ENCODE results near the gene RAP1GAP. TPM values are rescaled to one million over a fixed set of nuclear protein-coding genes. Genes with fewer than 3 reads are reported as not detected.

The RAP1GAP gene
- total RNA-seq, 1 experiment from 2014 or later, result 13.4 TPM

DNA sequence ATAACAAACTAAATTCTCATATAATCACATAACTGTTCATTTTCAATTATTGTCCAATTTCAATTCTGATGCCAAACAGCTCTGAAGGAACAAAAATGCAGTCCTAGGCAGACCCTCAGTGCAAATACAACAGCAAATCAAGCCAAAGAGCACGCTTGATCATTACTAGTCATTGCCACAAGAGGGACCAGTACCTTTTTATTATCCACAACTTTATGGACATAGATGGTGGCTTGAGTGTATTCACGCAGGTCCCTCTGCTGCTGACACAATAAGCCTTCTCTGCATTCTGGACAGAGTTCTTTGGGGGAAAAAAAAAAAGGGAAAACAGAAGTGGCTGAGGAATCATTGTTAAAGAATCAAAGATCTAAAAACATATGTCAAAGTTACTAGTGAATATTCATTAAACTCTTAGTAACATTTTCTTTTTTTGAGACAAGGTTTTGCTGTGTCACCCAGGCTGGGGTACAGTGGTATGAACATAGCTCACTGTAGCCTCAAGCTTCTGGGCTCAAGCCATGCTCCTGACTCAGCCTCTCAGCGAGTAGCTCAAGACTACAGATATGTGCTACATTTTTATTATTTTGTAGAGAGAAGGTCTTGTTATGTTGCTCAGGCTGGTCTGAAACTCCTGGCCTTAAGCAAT, 34.3 kb upstream of the RAP1GAP start:
- Histone ChIP-seq H3K36me3 (ENCODE audit: control insufficient read depth in 1 of 2, insufficient read depth in 2 of 2, low read length in 2 of 2) (peaks cover 7 to 11% of the 10 kb centered on the region in 2 experiments; a peak in 3 of 4 replicates), H2AFZ (ENCODE audit: low read depth, low read length, poor library complexity, severe bottlenecking) (no peak overlapping the region), H3K27me3 (ENCODE audit: insufficient read depth, low read length) (no peaks in the 10 kb centered on the region), H3K9me3 (ENCODE audit: control insufficient read depth in 1 of 2, insufficient read depth in 1 of 2, low read depth in 1 of 2, low read length in 2 of 2) (no peaks in the 10 kb centered on the region), H3K27ac (ENCODE audit: low read depth, low read length) (peak overlapping the region; percentile 25; the same call in 1 of the 2 replicates), H3K9ac (ENCODE audit: low read length) (no peak overlapping the region), H3K9me2 (ENCODE audit: insufficient read depth) (no peaks in the 10 kb centered on the region), H3K4me2 (ENCODE audit: low read length) (no peak overlapping the region), H4K20me1 (ENCODE audit: insufficient read depth) (no peaks in the 10 kb centered on the region), H3K4me3 (replicated peaks in 1 of 2; ENCODE audit: low read depth in 1 of 2, low read length in 2 of 2) (no peak overlapping the region), H3K79me2 (ENCODE audit: insufficient read depth, low read length) (no peaks in the 10 kb centered on the region; the same call in 1 of the 2 replicates), H3K4me1 (ENCODE audit: control insufficient read depth in 1 of 2, insufficient read depth in 2 of 2, low read length in 2 of 2) (no peaks in the 10 kb centered on the region)
- TF ChIP-seq, protein P1, sequence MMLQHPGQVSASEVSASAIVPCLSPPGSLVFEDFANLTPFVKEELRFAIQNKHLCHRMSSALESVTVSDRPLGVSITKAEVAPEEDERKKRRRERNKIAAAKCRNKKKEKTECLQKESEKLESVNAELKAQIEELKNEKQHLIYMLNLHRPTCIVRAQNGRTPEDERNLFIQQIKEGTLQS (IDR thresholded peaks at IDR 0.05), result no peak
- TF ChIP-seq SP1 (IDR thresholded peaks at IDR 0.05; ENCODE audit: low read depth) (no peak), JUND (IDR thresholded peaks at IDR 0.05) (no peak), RAD21 (IDR thresholded peaks at IDR 0.05; ENCODE audit: low read depth) (peak; percentile 61), YY1 (IDR thresholded peaks at IDR 0.05; ENCODE audit: extremely low read depth, insufficient replicate concordance, low read depth, low read length) (no peak)
- TF ChIP-seq, protein P2, sequence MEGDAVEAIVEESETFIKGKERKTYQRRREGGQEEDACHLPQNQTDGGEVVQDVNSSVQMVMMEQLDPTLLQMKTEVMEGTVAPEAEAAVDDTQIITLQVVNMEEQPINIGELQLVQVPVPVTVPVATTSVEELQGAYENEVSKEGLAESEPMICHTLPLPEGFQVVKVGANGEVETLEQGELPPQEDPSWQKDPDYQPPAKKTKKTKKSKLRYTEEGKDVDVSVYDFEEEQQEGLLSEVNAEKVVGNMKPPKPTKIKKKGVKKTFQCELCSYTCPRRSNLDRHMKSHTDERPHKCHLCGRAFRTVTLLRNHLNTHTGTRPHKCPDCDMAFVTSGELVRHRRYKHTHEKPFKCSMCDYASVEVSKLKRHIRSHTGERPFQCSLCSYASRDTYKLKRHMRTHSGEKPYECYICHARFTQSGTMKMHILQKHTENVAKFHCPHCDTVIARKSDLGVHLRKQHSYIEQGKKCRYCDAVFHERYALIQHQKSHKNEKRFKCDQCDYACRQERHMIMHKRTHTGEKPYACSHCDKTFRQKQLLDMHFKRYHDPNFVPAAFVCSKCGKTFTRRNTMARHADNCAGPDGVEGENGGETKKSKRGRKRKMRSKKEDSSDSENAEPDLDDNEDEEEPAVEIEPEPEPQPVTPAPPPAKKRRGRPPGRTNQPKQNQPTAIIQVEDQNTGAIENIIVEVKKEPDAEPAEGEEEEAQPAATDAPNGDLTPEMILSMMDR (IDR thresholded peaks at IDR 0.05 in 2 of 3, conservative IDR thresholded peaks at IDR 0.05 in 1 of 3; ENCODE audit: borderline replicate concordance in 1 of 3, insufficient read depth in 1 of 3, low read depth in 2 of 3, low read length in 2 of 3), result peak; percentile 51 to 64 (median 54); a peak in 5 of 6 replicates
- BruUV-seq (replicated peaks), result no TSS peak
- RAD21 ChIA-PET (ENCODE audit: low non-redundant PET in 1 of 2, low total read pairs in 2 of 2, uncharacterized antibody in 2 of 2, unreplicated experiment in 2 of 2), result no interaction called here
- intact Hi-C loops (cut with micrococcal nuclease), result loop anchor here (1.0 to 2.0 kb wide), 2 partner anchors 261 to 713 kb away; no protein-coding TSS in a partner anchor
- DNase-seq (ENCODE audit: low read depth, low spot score) (peak; percentile 26), ATAC-seq (peak; percentile 87)
- POLR2A ChIA-PET, result no interaction called here
- CTCF ChIA-PET, result interaction anchor here (1.0 kb wide), 1 partner anchor 11 kb away, joined by 5 read pairs; no protein-coding TSS in a partner anchor

Data from HCT116 (cell line).